Glutamatergic neuron (in vitro differentiated cells): ENCODE data around the gene MT1B. TPM values are rescaled to one million over a fixed set of nuclear protein-coding genes. Genes with fewer than 3 reads are reported as not detected.
A peak's percentile ranks its signal among the peaks of the same experiment; 100 is the strongest.

Experiments
- DNase-seq: peaks from one replicate; pipeline ENCODE4 v3.0.0; 2022
- H3K27ac Mint-ChIP-seq: one replicate; pipeline ENCODE4 v1.8.0; 2020; ENCODE audit warnings: mild to moderate bottlenecking, mixed read lengths, inconsistent platforms; ENCODE audit not compliant: unreplicated experiment
- H3K27me3 Mint-ChIP-seq: one replicate; pipeline ENCODE4 v1.8.0; 2020; ENCODE audit warnings: mild to moderate bottlenecking, moderate library complexity, mixed read lengths, inconsistent platforms; ENCODE audit not compliant: unreplicated experiment
- H3K36me3 Mint-ChIP-seq: one replicate; pipeline ENCODE4 v1.8.0; 2020; ENCODE audit warnings: mild to moderate bottlenecking, mixed read lengths, inconsistent platforms; ENCODE audit not compliant: unreplicated experiment
- H3K4me1 Mint-ChIP-seq: one replicate; pipeline ENCODE4 v1.8.0; 2020; ENCODE audit warnings: mild to moderate bottlenecking, low read depth, mixed read lengths, inconsistent platforms; ENCODE audit not compliant: unreplicated experiment
- H3K4me3 Mint-ChIP-seq: one replicate; pipeline ENCODE4 v1.8.0; 2020; ENCODE audit warnings: mild to moderate bottlenecking, mixed read lengths, inconsistent platforms; ENCODE audit not compliant: unreplicated experiment
- H3K9me3 Mint-ChIP-seq: one replicate; pipeline ENCODE4 v1.8.0; 2020; ENCODE audit warnings: mild to moderate bottlenecking, moderate library complexity, mixed read lengths, inconsistent platforms; ENCODE audit not compliant: unreplicated experiment
- CTCF ChIP-seq: fragments of 200-600 bp; sonication (generic); IDR thresholded peaks from one replicate; pipeline ENCODE4 v1.5.0; 2021; ENCODE audit not compliant: partially characterized antibody, unreplicated experiment
- total RNA-seq: library from RNA; stranded (reverse); fragmentation: NEBNext Ultra II Directional; extraction: Animal tissue kit (Norgen Biotek cat#: 25700); gene quantifications from one replicate; pipeline ENCODE4 v1.2.1, GENCODE V29; 2021; ENCODE audit not compliant: unreplicated experiment

MT1B gene
- total RNA-seq, 1 donor from 2014 or later = not detected

- DNase-seq = no peak
- H3K9me3 Mint-ChIP-seq = no peaks in the 10 kb centered on the region
- no peaks in the 10 kb centered on the region for H3K36me3 Mint-ChIP-seq
- peaks cover 19% of the 10 kb centered on the region for H3K27me3 Mint-ChIP-seq
- H3K4me3 Mint-ChIP-seq = peak overlapping the region; percentile 80
- H3K4me1 Mint-ChIP-seq = peaks cover 4% of the 10 kb centered on the region
- TF ChIP-seq CTCF = no peak
- H3K27ac Mint-ChIP-seq = no peak overlapping the region
Measured at GRCh38 chr16:56625943-56626654, 25.6 kb upstream of the MT1B start.

GRCh38 chr16:56626685-56627084 lies 25.0 kb upstream of the MT1B start:
- Mint-ChIP-seq H3K36me3 (no peaks in the 10 kb centered on the region), H3K27ac (no peak overlapping the region), H3K4me3 (no peak overlapping the region), H3K27me3 (peaks cover 19% of the 10 kb centered on the region), H3K9me3 (peaks cover 3% of the 10 kb centered on the region), H3K4me1 (peaks cover 4% of the 10 kb centered on the region)
- no peak for TF ChIP-seq CTCF
- DNase-seq = no peak

- DNase-seq = no peak
- Mint-ChIP-seq H3K4me3 (no peak overlapping the region), H3K36me3 (no peaks in the 10 kb centered on the region), H3K9me3 (peaks cover 5% of the 10 kb centered on the region), H3K27ac (no peak overlapping the region), H3K4me1 (peaks cover 11% of the 10 kb centered on the region), H3K27me3 (peaks cover 25% of the 10 kb centered on the region)
- TF ChIP-seq CTCF = no peak
Measured at GRCh38 chr16:56628486-56629350, 23.0 kb upstream of the MT1B start.

GRCh38 chr16:56629531-56629930 lies 22.2 kb upstream of the MT1B start:
- H3K27me3 Mint-ChIP-seq = peaks cover 31% of the 10 kb centered on the region
- H3K4me1 Mint-ChIP-seq = peaks cover 11% of the 10 kb centered on the region
- no peaks in the 10 kb centered on the region for H3K36me3 Mint-ChIP-seq
- H3K4me3 Mint-ChIP-seq = no peak overlapping the region
- peaks cover 5% of the 10 kb centered on the region for H3K9me3 Mint-ChIP-seq
- H3K27ac Mint-ChIP-seq = no peak overlapping the region
- TF ChIP-seq CTCF = no peak
- no peak for DNase-seq

- H3K4me1 Mint-ChIP-seq = peaks cover 15% of the 10 kb centered on the region
- H3K27ac Mint-ChIP-seq = no peak overlapping the region
- no peak for TF ChIP-seq CTCF
- peaks cover 32% of the 10 kb centered on the region for H3K27me3 Mint-ChIP-seq
- H3K4me3 Mint-ChIP-seq = no peak overlapping the region
- H3K9me3 Mint-ChIP-seq = peaks cover 9% of the 10 kb centered on the region
- DNase-seq = no peak
- no peaks in the 10 kb centered on the region for H3K36me3 Mint-ChIP-seq
Measured at GRCh38 chr16:56630134-56630533, 21.6 kb upstream of the MT1B start.
